WTC11 (cell line): ENCODE data around the gene TIGD1. TPM values are rescaled to one million over a fixed set of nuclear protein-coding genes. Genes with fewer than 3 reads are reported as not detected.

Source experiments
- ATAC-seq: fragments of 200-7000 bp; cut with Tn5 transposase; 2 replicates; pipeline ENCODE4 v1.10.0; 2021; ENCODE audit warnings: mild to moderate bottlenecking, moderate library complexity
- CTCF ChIA-PET: fragments of 300-600 bp; sonication (Branson Sonifier 250); formaldehyde crosslinking; loops from one replicate; lab custom pipeline; 2021; ENCODE audit warnings: antibody characterized with exemption; lab: Charles Lee
- POLR2A ChIA-PET: fragments of 350-600 bp; sonication (Branson Sonifier 250); formaldehyde crosslinking; loops from one replicate; lab custom pipeline; 2021; ENCODE audit warnings: antibody characterized with exemption; lab: Charles Lee
- DNase-seq: peaks from one replicate; pipeline ENCODE4 v3.0.0; 2021; ENCODE audit warnings: low spot score
- H3K27ac Mint-ChIP-seq: 2 replicates; pipeline ENCODE4 v1.8.0; 2021; ENCODE audit warnings: mixed read lengths
- H3K27me3 Mint-ChIP-seq: 2 replicates; pipeline ENCODE4 v1.8.0; 2021; ENCODE audit warnings: low read depth, mild to moderate bottlenecking, moderate library complexity, mixed read lengths
- H3K36me3 Mint-ChIP-seq: 2 replicates; pipeline ENCODE4 v1.8.0; 2021; ENCODE audit warnings: mixed read lengths
- H3K4me1 Mint-ChIP-seq: 2 replicates; pipeline ENCODE4 v1.8.0; 2022; ENCODE audit warnings: mixed read lengths
- H3K4me3 Mint-ChIP-seq: 2 replicates; pipeline ENCODE4 v1.8.0; 2021; ENCODE audit warnings: mild to moderate bottlenecking, moderate library complexity, mixed read lengths
- H3K9me3 Mint-ChIP-seq: 2 replicates; pipeline ENCODE4 v1.8.0; 2021; ENCODE audit warnings: mixed read lengths
- AFF4 ChIP-seq: sonication (generic); formaldehyde crosslinking; IDR thresholded peaks from 2 replicates; pipeline ENCODE4 v1.8.1; 2023; ENCODE audit warnings: mild to moderate bottlenecking, missing genetic modification reagents, borderline replicate concordance
- CDX4 ChIP-seq: fragments of 250-450 bp; sonication (Bioruptor Pico); IDR thresholded peaks from 2 replicates; pipeline ENCODE4 v1.9.0; 2021; ENCODE audit warnings: moderate library complexity, mild to moderate bottlenecking, inconsistent platforms, borderline replicate concordance
- E2F1 ChIP-seq: sonication (generic); formaldehyde crosslinking; IDR thresholded peaks from 2 replicates; pipeline ENCODE4 v1.8.0; 2022; ENCODE audit warnings: mild to moderate bottlenecking, missing genetic modification reagents
- E2F5 ChIP-seq: sonication (generic); formaldehyde crosslinking; IDR thresholded peaks from 2 replicates; pipeline ENCODE4 v1.8.1; 2022; ENCODE audit warnings: mild to moderate bottlenecking, moderate library complexity, missing genetic modification reagents
- ESRRA ChIP-seq: sonication (generic); formaldehyde crosslinking; IDR thresholded peaks from 2 replicates; pipeline ENCODE4 v1.8.1; 2022; ENCODE audit warnings: mild to moderate bottlenecking, missing genetic modification reagents, borderline replicate concordance
- GRHL2 ChIP-seq: fragments of 250-450 bp; sonication (Bioruptor Pico); IDR thresholded peaks from 2 replicates; pipeline ENCODE4 v1.8.0; 2022; ENCODE audit warnings: mild to moderate bottlenecking, moderate library complexity; ENCODE audit not compliant: insufficient replicate concordance, severe bottlenecking
- IRF1 ChIP-seq: sonication (generic); formaldehyde crosslinking; IDR thresholded peaks from 2 replicates; pipeline ENCODE4 v1.8.0; 2023; ENCODE audit warnings: missing genetic modification reagents
- JUN ChIP-seq: sonication (generic); formaldehyde crosslinking; IDR thresholded peaks from 2 replicates; pipeline ENCODE4 v1.8.0; 2023; ENCODE audit warnings: mild to moderate bottlenecking, missing genetic modification reagents
- MXD4 ChIP-seq: fragments of 250-450 bp; sonication (Bioruptor Pico); IDR thresholded peaks from 2 replicates; pipeline ENCODE4 v1.8.0; 2021; ENCODE audit warnings: mild to moderate bottlenecking, moderate library complexity, borderline replicate concordance
- NFATC4 ChIP-seq: fragments of 250-450 bp; sonication (Bioruptor Pico); IDR thresholded peaks from 2 replicates; pipeline ENCODE4 v1.9.0; 2021; ENCODE audit warnings: mild to moderate bottlenecking
- NR2C2 ChIP-seq: sonication (generic); formaldehyde crosslinking; IDR thresholded peaks from 2 replicates; pipeline ENCODE4 v1.8.0; 2022; ENCODE audit warnings: mild to moderate bottlenecking, missing genetic modification reagents
- PREB ChIP-seq: sonication (generic); formaldehyde crosslinking; IDR thresholded peaks from 2 replicates; pipeline ENCODE4 v1.8.1; 2022; ENCODE audit warnings: mild to moderate bottlenecking, missing genetic modification reagents, moderate library complexity, borderline replicate concordance
- ZBTB43 ChIP-seq: sonication (generic); formaldehyde crosslinking; IDR thresholded peaks from 2 replicates; pipeline ENCODE4 v1.8.1; 2023; ENCODE audit warnings: mild to moderate bottlenecking, missing genetic modification reagents
- ZNF425 ChIP-seq: fragments of 250-450 bp; sonication (Bioruptor Pico); conservative IDR thresholded peaks from 2 replicates; pipeline ENCODE4 v1.9.0; 2021; ENCODE audit warnings: mild to moderate bottlenecking
- total RNA-seq: library from RNA; stranded (reverse); gene quantifications from 3 replicates; pipeline ENCODE4 v1.2.3, GENCODE V29; 2021

Gene TIGD1
- total RNA-seq, 1 experiment from 2014 or later = 9.0 TPM

- ATAC-seq = no peak
- Mint-ChIP-seq H3K27ac (no peak overlapping the region), H3K36me3 (no peaks in the 10 kb centered on the region), H3K9me3 (no peaks in the 10 kb centered on the region), H3K4me3 (peak overlapping the region; percentile 52), H3K4me1 (peaks cover 6% of the 10 kb centered on the region; the same call in 1 of the 2 replicates), H3K27me3 (peaks cover 41% of the 10 kb centered on the region)
- TF ChIP-seq PREB (CRISPR knock-in tag) (no peak), MXD4 (CRISPR knock-in tag) (no peak), GRHL2 (CRISPR knock-in tag) (no peak), E2F1 (CRISPR knock-in tag) (no peak), ZNF425 (CRISPR knock-in tag) (no peak), ESRRA (CRISPR knock-in tag) (no peak), NR2C2 (CRISPR knock-in tag) (no peak), ZBTB43 (CRISPR knock-in tag) (no peak), JUN (CRISPR knock-in tag) (no peak), NFATC4 (CRISPR knock-in tag) (no peak), E2F5 (CRISPR knock-in tag) (no peak), AFF4 (no peak), IRF1 (CRISPR knock-in tag) (no peak), CDX4 (CRISPR knock-in tag) (no peak)
- ChIA-PET POLR2A (interaction anchor here (0.8 to 1.7 kb wide), 2 partner anchors 21 to 28 kb away, joined by 3 to 4 read pairs; partner anchors contain the start of genes EIF4E2 and TIGD1), CTCF (interaction anchor here (0.6 to 6.5 kb wide), 42 partner anchors 8 to 622 kb away, joined by 3 to 104 read pairs (median 6); partner anchors contain the start of genes CHRNG, ECEL1, EIF4E2 and NPPC)
- no peak for DNase-seq
Observed at GRCh38 chr2:232522623-232523401, 27.5 kb downstream of the TIGD1 start.
